GM12872 (cell line): ENCODE measurements around the gene YTHDC1.

Experiments
- TF ChIP-seq, protein P1 (sequence below): IDR thresholded peaks from 3 replicates; pipeline ENCODE4 v1.5.1; 2011; ENCODE audit warnings: low read depth, mild to moderate bottlenecking, low read length, moderate library complexity; ENCODE audit not compliant: insufficient read depth

YTHDC1 gene

DNA sequence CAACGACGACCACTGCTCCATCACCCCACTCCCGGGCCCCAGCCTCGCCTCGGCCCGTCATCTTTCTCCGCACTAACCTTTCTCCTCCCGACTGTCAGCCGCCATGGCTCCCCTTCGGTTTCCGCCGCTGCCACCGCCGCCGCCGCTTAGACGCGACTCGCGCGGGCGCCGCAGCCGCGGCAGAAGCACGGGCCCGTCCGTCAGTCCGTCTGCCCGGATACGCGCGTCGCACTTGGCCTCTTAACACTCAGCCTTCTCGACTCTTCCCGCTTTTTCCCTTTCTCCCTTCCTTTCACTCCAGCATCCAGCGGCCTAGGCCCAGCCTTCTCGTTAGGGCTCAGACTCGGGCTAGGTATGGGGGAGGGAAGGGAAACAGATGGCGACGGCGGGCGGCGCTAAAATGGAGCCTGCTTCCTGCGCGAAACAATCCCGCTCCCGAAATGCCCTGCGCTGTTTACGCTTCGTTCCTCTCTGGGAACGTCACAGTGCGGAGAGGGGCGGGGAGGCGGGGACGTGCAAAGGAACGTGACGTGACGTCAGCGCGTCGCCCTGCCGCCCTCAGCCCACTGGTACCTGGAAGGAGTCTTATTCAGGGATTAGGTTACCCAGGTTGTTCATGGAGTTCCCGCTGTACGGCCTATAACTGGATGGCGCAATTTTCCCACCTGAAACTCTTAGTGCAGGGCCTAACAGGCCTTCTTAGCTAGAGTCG is at the start of gene YTHDC1:
Gene YTHDC1 (minus strand): TSS at position 442 of the 712 bp plus-strand sequence. CDS start 337 bp downstream, at position 105.
- TF ChIP-seq, protein P1, sequence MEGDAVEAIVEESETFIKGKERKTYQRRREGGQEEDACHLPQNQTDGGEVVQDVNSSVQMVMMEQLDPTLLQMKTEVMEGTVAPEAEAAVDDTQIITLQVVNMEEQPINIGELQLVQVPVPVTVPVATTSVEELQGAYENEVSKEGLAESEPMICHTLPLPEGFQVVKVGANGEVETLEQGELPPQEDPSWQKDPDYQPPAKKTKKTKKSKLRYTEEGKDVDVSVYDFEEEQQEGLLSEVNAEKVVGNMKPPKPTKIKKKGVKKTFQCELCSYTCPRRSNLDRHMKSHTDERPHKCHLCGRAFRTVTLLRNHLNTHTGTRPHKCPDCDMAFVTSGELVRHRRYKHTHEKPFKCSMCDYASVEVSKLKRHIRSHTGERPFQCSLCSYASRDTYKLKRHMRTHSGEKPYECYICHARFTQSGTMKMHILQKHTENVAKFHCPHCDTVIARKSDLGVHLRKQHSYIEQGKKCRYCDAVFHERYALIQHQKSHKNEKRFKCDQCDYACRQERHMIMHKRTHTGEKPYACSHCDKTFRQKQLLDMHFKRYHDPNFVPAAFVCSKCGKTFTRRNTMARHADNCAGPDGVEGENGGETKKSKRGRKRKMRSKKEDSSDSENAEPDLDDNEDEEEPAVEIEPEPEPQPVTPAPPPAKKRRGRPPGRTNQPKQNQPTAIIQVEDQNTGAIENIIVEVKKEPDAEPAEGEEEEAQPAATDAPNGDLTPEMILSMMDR = no peak

DNA sequence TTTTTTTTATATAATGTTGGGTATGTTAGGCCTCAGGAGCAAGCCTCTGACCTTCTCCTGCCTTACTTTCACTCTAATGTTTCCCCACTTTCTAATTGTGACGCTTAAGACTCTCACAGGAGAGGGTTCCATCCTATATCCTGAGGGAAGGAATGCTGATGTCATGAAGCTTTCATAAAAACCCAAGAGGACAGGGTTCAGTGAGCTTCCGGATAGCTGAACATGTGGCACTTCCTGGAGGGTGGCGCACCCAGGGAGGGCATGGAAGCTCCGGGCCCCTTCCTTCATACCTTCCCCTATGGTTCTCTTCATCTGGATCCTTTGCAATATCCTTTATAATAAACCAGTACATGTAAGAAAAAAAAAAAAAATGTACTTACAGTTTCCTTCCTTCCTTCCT is 49.4 kb upstream of the YTHDC1 start:
- TF ChIP-seq, protein P1 = no peak

DNA sequence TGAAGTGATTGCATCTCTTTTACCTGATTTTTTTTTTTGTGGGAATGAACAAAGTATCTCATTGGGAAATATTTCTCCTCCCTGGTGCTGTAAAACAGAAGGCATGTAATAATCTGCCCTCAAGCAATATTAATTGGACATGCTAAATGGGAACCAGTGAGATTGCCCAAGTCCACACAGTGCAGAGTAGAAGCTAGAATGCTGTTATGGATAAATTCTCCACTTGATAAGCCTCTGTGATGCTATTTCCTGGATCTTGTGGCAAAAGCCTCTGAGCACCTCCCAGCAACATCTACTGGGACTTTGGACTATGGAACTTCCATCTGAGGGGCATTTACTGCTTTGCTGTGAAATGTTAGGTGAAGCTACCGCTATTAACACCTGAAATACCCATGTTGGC is 46.9 kb upstream of the YTHDC1 start:
- TF ChIP-seq, protein P1 = no peak

DNA sequence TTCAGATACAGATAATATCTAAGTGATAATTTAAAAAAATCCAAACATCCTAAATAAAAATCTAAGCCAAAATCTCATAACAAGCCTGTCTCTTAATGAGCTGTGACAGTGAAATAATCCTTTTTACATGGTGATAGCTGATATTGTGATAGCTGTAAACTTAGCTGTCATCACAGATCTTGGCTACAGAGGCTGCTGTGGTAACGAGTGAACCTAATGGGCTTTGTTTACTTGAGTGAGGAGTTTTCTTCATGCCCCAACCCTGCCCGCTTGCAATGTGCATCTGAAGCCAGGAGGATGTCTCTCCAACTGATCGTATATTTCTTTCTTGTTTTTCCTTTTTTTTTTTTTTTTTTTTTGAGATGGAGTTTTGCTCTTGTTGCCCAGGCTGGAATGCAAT is 41.5 kb upstream of the YTHDC1 start:
- TF ChIP-seq, protein P1 = no peak

DNA sequence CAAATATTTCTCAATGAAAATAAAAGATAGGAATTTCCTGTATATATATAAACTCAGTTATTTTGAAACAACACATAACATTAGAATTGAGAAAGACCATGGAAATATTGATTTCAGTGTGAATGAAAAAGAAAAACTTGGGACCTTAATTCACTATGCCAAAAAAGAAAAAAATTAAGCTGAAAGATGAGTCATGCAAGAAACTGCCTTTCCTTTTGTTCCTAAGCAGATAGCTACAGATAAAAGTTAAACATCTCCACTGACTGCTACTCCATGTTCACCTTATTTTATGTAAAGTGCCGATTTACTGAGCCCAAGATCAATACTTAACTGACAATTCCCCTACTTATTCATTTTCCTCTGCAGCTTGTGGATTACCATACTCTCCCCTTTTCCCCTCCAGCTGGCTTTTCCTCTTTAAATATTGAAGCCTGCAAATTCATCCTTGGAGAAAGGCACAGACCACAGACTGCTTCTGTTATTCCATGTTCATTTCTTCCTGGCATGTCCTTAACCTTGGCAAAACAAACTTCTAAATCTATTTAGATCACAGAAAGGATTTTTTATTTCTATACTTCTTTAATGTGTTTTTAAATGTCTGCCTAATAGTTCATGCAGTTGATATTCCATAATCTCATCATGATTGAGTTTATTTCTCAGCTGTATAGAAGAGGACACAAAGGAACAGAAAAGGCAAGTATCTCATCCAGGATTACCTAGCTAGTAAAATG is 40.5 kb upstream of the YTHDC1 start:
- TF ChIP-seq, protein P1 = no peak

DNA sequence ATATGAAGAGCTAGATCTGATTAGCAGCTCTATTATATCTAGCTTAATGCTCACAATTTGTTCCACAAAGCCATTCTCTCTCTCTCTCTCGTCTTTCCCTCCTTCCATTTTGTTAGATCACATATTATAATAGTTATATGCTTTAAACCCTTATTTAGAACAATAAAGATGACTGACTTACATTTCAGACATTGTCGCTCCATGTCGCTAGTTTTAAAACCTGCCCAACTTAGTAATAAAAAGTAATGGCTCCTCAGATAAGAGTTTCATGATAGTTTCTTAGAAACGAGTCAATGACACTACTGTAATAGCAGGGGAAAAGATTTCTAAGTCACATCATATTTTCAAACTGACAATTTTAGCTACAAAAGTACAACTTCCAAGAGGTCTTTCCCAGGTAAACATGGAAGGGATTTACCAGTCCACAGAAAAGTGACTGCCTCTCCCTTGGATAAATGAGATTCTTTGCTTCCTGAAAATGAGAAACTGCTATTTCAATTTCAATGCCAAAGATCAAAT is 38.5 kb upstream of the YTHDC1 start:
- TF ChIP-seq, protein P1 = no peak

DNA sequence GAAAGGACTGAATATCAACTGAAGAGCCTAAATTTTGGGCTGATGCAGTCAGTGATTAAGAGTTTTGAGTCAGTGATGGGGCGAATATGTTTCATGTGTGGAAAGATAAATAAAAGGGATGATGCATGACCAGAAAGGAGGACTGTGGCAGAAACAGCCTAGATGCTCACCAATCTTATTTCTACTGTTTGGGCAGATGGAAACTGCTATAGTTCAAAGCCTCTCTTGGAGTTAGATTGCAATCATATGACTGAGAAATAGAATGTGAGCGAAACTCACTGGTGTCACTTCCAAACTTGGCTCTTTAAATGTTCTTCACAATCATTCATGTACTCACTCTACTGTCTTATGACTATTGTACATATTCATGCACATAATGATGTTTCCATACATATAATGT is 35.4 kb upstream of the YTHDC1 start:
- TF ChIP-seq, protein P1 = no peak
